GM12874 (cell line): ENCODE data around the gene IGLON5.

Source experiments
- TF ChIP-seq, protein P1 (sequence below): IDR thresholded peaks from 2 replicates; pipeline ENCODE4 v1.5.1; 2011; ENCODE audit warnings: low read depth, mild to moderate bottlenecking, control low read depth, low read length, moderate library complexity; ENCODE audit not compliant: insufficient read depth

IGLON5 gene

GRCh38 chr19:51285682-51286081 lies 25.8 kb upstream of the IGLON5 start:
- TF ChIP-seq, protein P1, sequence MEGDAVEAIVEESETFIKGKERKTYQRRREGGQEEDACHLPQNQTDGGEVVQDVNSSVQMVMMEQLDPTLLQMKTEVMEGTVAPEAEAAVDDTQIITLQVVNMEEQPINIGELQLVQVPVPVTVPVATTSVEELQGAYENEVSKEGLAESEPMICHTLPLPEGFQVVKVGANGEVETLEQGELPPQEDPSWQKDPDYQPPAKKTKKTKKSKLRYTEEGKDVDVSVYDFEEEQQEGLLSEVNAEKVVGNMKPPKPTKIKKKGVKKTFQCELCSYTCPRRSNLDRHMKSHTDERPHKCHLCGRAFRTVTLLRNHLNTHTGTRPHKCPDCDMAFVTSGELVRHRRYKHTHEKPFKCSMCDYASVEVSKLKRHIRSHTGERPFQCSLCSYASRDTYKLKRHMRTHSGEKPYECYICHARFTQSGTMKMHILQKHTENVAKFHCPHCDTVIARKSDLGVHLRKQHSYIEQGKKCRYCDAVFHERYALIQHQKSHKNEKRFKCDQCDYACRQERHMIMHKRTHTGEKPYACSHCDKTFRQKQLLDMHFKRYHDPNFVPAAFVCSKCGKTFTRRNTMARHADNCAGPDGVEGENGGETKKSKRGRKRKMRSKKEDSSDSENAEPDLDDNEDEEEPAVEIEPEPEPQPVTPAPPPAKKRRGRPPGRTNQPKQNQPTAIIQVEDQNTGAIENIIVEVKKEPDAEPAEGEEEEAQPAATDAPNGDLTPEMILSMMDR: no peak

GRCh38 chr19:51289635-51290034 lies 21.8 kb upstream of the IGLON5 start:
- TF ChIP-seq, protein P1: no peak

DNA sequence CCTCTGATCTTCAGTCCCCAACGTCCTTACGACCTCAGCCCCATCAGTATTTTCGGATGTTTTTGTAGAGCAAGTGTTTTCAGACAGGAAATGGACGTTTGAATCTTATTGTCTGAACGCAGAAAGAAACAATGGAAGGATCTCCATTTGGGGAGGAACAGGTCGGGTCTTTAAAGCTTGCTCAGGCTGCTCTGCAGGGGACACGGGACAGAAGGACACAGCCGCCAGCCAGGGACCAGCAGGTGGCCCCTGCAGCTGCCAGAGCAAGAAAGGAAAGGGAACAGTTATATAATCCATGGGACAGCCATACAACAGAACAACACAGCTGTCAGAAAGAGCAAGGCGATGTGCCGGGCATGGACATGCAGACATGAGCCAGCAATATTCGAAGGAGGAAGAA lies 18.5 kb upstream of the IGLON5 start:
- TF ChIP-seq, protein P1: no peak

- TF ChIP-seq, protein P1: no peak
Measured at GRCh38 chr19:51293571-51294210, 17.8 kb upstream of the IGLON5 start.

DNA sequence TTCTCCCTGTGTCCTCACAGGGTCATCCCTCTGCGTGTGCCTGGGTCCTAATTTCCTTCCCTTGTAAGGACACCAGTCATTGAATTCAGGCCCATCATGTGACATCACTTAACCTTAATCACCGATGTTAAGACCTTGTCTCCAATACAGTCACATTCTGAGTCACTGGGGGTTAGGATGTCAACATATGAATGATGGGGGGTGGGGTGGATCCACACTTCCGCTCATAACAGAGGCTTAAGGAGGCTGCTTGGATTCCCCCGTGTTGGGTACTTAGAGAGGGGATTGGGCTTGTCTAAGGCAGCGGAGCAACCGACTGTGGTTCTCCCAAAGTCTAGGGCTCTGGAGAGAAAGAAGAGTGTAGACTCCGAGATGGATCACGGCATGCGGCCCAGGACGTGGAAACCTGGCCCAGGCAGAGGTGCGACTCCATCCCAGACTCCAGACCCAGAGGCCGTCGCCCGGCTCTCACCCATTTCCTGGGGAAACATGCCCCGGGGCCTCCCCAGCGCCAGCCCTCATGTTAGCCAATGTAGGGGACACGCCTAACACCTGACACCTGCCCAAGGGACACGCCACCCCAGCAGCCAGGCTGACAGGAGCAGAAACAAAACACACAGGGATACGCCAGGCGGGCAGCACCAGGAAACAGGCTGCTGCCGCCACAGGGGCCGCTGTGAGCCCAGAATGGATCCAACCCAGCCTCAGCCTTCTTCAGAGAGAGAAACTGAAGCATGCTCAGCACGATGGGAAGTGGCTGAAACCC lies 17.1 kb upstream of the IGLON5 start:
- TF ChIP-seq, protein P1: no peak

DNA sequence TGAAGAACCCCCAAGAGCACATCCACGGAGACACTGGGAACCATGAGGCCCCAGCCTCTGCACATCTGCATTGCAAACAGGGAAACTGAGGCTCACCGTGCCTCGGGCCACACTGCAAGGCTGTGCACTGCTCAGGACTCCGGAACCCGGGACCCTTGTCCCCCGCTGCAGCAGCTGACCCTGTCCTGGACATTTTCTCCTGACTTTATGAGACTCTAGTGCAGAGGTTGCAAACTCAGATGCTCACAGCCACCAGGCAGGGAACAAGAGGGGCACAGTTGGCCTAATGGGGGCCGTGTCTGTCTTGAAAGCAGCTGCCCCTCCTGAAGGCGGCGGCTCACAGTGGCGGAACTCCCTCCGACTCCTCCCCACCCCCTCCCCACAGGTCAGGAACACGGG lies 16.5 kb upstream of the IGLON5 start:
- TF ChIP-seq, protein P1: no peak

DNA sequence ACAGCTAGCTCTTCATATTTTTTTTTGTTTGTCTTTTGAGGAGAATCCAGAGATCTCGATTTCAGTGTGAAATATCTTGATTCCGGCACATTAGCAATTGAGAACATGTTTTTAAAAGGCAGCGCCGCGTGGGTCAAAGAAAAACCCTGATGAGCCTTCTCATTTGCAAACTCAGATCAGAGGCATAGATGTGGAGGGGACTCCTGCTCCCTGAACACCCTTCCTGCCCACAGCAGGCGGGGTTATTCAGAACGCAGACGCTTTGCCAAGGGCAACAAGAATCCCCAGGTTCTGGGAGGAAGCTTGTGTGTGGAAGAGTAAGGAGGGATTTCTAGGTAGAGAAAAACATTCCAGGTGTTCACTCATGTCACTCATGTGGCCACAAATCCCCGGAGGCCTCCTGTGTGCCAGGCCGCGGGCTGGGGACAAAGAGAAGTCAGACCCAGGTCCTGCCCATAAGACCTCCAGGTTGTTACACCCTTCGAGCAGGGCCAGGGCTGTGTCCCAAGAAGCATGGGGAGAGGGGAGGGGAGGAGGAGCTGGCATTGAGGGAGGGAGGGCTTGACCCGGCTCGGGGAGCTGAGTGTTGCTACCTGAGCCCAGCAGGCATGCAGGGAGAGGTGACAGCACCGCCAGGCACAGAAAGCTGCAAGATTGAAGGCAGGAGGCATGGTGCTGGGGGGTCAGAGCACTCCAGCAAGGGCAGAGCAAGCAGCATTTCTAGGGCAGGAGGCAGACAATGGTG lies 15.9 kb upstream of the IGLON5 start:
- TF ChIP-seq, protein P1: no peak
